CD4-positive, alpha-beta T cell treated with Interleukin-1 beta for 1 hour (primary cell): ENCODE results near the gene PASD1.
"Not testable (repeated sequence)": the region's sequence is repeated elsewhere in the genome, so short reads cannot be mapped to it uniquely, and the experiment has no call there.

ENCODE experiments used
- DNase-seq, 2 donors: peaks; one replicate each; pipeline ENCODE4 v3.0.0-alpha.2; 2020 to 2022

The PASD1 gene

DNA sequence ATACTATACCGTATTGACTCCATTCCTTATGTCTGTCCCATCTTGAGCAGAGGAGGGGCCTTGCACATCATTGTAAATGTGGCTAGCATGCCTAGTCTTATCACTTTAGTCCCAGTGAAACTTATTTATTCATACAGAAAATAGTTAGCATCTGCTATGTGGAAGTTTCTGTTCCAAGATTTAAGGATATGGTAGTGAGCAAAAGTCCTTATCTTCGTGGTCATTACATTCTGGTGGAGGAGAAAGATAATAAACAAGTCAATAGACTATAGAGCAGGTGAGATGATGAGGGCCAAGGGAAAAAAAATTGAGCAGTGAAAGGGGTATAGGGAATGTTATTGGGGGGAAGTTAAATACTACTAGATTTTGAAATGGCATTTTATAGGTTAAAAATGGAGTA lies 68.3 kb downstream of the PASD1 start:
- DNase-seq: no peak

DNA sequence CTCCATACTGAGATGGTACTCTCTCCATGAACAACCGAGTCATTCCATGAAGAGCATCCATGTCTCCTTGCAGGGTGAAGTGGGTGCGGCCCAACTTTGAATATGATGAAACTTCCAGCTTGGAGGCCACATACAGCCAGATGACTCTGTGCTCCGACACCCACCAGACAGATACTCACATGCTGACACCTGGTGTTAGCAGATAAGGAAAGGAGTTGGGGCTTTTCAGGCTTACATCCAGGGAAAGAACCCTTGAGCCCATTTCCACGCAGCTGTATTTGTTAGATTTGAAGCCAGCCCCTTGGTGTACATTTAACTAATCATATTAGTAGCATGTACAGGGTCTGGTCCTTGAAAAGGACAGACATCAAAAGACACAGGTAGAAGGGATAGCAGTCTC lies 69.7 kb downstream of the PASD1 start:
- no peak for DNase-seq

DNA sequence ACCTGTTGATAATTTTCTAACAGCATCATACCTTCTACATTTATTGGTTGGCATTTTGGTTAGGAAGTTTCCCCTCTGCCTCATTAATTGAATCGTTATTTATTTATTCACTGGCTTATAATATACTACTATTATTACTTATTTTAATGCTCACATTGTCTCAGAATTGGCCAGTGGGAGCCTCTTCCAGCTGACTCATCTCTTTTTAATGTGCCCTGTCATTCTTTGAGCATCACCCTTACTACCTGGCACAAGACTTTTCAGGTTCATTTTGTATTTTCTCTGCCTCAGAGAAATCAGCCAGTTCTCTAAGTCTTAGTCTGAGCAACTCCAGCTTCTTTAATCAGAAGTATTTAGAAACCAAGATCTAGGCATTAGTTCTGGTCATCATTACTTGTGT lies 71.5 kb downstream of the PASD1 start:
- no peak for DNase-seq

DNA sequence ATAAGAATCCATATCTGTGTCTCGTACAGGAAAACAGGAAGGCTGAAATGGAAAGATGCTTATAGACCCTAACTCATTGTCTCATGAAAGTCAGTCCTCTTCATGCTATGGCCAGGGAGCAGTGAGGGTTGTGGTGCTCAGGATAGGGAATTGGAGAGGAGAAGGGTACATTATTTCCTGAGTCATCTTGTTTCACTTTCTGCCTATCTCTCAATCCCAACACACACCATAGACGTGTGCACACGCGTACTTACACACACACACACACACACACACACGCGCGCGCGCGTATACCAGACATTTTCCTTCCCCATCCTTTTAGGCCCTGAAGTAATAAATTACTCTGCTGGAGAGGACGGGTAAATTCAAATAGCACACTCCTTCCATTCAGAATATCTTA lies 78.1 kb downstream of the PASD1 start:
- DNase-seq: no peak

DNA sequence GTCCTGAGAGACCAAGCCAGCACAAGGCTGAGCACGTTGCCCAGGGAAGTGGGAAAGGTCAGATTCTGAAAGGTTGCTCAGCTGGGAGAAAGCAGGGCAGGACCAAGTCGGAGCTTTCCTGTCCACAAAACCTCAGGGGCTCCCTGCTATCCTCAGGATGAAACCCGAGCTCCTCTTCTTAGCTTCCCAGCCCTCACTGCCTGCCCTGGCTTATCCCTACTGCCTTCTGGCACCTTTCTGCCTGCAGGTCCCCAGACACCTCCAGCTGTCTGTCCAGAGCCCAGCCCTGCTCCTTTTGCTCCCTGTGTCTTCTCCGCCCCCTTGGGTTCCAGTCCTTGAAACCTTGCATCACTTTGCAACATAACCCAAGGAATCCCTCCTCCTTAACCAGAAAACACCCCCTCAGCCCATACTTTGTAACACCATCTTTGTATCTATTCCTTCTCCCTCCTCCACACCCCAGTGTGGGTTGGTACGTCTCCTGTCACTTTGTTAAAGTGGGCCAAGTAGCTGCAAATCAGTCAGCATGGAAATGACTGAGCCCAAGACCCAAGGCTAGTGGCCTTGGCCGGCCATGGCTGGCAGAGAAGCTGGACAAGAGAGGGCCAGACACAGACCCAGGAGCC lies 111.8 kb downstream of the PASD1 start:
- no peak for DNase-seq

DNA sequence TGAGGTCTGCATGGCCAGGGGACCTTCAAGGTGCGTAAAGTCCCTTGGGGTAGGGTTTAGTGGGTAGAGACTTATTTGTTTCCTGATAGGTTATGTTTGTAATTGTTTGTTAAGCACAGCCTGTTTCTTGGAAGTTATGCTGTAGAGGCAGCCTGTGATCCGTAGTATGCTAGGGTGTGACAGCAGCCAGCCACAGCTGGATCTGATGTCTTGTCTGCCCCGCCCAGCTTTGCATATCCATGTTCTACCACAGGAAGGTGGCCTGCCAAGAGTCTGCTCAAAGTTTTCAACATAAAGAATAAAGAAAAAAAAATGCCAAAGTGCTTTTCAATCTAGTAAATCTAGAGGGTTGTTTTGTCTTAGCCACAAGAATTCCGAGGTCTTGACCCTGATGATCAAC lies 112.7 kb downstream of the PASD1 start:
- DNase-seq: no peak

DNA sequence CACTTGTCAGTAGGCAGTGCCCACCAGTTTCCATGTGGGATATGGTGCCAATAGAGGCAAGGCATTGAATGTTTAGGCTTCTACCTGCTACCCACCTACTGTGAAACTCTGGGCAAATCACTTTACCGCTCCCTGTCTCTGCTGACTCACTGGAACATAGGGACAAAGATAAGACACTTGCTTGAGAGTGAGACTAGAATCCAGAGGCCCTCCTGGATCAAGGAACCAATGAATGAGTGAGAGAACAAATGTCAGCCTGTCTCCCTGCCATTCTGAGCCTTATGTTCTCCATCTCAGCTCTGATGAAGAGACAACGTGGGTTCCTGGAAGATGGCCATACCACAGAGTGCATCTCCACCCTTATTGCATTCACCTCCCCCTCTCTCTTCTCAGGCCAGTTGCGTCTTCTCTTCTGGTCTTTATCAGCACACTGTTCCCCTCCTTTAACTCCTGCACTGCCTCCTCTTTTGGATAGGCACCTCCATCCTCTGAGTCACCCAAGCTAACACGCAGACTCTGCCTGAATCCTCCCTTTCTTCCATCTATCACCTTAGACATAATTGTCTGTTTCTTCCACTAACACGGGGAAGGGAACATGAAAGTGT lies 116.4 kb downstream of the PASD1 start:
- DNase-seq: no peak

DNA sequence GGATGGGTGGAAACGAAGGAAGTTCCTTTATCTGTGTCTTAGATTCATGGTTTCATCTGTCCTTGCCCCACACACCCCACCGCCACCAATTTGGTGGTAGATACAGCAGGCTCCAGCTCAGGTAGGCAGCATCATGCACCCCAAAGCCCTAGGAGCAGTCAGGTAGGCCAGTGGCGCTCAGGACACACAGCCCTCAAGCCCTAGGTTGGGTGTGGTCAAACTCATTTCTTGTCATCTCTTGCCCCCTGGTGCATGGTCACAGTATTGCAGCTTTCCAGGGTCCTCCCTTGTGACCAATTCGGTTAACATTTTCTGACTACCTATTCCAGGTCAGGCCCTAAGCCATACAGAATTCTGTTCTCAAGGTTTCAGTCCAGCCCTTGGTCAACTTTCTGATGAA lies 117.3 kb downstream of the PASD1 start:
- DNase-seq: peak; percentile 25 to 44

DNA sequence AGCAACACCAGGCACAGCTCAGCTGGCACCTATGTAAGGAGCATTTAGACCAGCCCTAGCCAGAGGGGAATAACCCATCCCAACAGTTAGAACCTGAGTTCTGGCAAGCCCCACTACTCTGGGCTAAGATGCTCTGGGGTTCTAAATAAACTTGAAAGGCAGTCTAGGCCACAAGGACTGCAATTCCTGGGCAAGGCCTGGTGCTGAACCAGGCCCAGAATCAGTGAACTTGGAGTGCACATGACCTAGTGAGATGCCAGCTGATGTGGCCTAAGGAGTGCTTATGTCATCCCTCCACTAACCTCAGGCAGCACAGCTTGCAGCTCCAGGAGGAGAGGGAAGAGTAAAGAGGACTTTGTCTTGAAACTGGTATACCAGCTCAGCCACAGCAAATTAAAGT lies 124.2 kb downstream of the PASD1 start:
- no peak for DNase-seq

DNA sequence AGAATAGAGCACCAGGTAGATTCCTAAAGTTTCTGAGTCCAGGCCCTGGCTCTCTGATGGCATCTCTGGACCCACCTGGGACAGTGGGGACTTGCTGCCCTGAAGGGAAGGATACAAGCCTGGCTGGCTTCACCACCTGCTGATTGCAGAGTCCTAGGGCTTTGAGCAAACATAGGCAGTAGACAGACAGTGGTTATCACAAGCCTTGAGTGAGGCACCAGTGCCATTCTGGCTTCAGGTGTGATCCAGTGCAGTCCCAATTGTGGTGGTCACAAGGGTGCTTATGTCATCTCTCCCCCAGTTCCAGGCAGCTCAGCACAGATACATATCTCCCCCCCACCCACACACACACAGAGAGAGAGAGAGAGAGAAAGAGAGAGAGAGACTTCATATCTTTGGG lies 125.2 kb downstream of the PASD1 start:
- DNase-seq: no peak

DNA sequence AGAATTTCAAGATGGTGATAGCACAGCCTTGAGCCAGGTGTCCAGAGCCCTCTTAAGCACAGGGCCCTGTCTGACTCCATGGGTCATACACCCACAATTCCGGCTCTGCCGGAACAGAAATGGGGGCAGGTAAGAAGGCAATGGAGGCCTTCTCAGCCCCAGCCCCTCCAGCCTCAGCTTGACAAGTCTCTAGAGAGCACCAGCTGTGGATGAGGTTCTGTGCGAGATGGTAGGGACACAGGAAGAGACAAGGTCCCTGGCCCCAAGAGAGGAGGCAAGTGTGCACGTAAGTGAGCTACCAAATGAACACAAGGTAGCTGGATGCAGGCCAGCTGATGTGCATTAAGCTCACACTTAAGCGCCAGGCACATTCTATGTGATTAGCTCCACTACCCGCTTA lies 129.3 kb downstream of the PASD1 start:
- no peak for DNase-seq

DNA sequence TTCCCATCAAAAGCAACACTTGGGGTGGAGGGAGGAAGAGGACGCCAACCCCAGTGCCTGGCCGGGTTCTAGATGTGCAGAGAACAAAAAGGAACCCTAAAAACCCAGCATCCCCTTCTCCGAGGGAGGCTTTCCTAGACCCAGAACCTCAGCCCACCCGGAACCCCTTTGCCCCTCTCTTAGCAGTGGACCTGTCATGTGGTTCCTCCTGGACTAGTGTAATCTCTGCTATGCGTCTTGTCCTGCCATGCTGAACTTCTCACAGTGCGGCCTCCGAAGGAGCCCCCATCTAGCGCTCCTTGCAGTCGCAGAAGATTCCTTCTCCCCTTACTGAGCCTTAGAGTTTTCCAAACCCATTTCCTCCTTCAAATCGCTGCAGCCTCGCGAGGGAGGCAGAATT lies 130.6 kb downstream of the PASD1 start:
- DNase-seq: no peak

DNA sequence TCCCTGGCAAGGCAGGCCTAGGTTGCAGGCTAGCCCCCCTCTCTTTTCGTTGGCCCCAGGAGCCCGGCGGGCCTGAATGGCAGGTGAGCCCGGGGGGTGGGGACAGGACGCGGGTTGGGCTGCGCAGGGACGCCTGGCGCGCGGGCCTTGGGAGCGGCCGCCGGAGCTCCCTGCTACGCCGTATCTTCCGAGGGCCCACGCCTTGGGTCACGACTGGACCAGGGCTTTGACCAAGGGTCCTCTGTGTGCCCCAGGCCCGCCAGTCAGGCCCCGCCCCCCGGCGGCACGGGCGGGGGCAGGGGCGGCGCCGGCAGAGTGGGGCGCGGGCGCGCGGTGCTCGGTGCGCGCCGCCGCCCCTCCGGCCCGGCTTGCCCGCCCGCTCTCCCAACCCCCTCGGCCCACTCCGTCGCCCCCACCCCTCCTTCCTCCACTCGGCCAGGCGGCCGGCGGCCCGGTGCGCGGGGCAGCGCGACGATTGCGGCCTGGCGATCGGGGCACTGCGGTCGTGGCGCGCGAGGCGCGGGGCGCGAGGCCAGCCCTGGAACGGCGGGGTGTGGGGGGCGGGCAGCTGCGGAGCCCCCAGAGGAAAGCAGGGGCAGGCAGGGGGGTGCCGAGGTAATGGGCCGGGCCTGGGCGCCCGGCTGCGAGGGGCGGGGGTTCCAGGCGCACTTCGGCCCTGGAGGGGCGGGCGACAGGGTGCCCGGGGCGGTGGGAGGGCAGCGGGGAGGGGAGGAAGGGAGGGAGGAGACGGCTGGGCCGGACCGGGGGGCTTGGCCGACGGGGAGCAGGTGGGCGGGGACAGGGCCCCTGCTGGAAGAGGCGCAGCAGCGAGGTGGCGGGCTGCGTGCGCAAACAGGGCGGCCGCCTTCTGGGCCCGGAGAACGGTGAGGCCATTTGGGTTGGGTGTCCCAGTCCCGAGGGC lies 131.4 kb downstream of the PASD1 start, which contains the start of gene PRRG3:
TSS of gene PRRG3 (plus strand) at position 798 of the 922 bp plus-strand sequence. CDS start 3,357 bp downstream, outside the sequence.
- no peak for DNase-seq

DNA sequence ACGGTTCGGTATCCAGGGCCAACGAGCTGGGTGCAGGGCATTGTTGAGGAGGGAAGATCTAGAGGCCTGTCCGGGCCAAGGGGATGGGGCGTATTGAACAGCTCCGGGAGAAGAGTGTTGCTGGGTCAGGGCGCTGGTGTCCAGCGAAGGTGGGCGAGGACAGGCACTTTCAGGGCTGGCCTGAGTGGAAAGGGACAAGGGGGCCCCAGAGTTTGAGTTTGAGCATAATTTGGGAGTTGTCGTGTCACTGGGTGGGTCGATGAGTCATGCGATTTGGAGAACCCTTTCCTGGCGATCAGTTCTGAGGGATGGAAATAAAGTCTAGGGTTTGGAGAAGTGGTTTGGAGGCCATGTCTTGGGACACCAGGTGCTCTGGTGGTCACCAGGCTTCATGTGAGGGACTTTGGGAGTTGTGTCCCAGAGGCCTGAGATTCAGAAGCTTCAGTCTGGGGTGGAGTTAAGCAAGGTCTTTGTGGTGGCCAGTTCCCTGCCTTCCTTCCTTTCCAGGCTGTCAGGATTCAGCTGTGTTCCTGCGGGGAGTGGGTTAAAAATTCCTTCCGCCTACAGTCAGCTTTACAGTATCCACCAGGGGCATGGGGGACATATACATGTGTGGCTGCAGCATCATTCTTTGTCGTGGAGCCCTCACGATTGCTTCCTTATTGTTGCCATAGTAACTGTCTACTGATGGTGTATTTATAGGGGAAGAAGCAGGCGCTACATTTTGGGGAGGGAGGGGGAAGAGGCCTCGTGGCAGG lies 132.3 kb downstream of the PASD1 start:
- no peak for DNase-seq

DNA sequence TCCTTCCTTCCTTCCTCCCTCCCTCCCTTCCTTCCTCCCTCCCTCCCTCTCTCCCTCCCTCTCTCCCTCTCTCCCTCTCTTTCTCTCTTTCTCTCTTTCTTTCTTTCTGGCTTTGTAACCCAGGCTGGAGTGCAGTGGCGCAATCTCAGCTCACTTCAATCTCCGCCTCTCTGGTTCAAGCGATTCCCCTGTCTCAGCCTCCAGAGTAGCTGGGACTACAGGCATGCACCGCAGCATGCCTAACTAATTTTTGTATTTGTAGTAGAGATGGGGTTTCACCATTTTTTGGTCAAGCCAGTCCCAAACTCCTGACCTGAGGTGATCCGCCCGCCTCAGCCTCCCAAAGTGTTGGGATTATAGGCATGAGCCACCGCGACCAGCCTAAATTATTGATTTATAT lies 133.6 kb downstream of the PASD1 start:
- not testable (repeated sequence) for DNase-seq

DNA sequence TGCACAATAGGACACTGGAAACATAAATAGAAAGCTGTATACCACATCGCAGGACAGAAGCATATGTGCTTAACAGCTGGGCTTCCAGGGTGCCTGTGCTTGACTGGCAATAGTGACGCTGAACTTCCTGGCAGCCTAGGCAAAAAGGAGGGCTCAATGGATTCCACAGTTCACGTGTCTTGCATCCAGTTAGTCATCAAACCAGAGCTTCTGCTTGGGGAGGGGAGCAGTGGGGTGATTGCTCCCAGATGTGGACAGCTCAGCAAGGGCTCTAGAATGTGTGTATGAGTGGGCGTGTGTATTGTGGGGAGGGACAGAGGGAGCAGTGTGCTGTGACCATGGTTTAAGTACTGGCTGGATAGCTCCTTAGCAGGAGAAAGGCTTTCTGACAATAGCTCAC lies 134.0 kb downstream of the PASD1 start:
- no peak for DNase-seq

DNA sequence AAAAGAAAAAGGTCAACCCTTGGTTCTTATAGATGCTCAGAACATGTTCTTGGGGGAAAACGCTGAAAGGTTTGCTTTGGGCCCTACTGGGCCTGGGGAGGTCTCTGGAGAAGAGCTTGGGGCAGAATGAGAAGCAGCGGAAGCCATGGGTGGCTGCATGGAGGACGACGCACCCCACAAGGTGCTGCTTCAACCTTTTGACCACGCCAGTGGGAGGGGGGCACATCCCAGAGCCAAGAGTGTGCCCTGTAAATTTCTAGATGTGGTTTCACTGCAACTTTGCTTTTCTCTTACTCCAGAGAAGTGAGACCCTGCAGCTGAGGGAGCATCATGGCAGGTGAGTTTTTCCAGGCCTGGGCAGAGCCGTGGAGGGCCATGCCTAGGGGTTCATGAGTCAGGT lies 135.0 kb downstream of the PASD1 start:
- DNase-seq: no peak

DNA sequence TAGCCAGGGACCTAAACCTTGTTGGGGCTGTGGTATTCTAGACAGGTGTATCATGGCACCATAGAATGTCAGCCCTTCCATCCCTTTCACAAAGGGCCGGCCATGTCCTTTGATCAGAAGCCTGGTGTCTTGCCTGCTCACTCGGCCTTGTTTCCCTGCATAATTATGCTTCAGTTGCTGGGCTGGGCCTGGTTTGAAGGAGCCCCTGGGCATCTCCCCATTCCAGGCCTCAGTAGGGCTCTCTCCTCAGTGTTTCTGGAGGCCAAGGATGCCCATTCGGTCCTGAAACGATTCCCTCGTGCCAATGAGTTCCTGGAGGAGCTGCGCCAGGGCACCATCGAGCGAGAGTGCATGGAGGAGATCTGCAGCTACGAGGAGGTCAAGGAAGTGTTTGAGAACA lies 136.3 kb downstream of the PASD1 start:
- no peak for DNase-seq

DNA sequence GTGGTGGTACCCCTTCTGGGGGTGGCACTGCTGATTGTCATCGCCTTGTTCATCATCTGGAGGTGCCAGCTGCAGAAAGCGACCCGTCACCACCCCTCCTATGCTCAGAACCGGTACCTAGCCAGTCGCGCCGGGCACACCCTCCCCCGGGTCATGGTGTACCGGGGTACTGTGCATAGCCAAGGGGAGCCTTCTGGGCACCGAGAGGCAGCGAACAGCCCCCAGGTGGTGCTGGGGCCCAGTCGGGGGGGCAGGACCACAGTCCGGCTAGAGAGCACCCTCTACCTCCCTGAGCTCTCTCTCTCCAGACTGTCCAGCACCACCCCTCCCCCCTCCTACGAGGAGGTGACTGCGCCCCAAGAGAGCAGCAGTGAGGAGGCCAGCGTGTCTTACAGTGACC lies 137.1 kb downstream of the PASD1 start:
- no peak for DNase-seq

DNA sequence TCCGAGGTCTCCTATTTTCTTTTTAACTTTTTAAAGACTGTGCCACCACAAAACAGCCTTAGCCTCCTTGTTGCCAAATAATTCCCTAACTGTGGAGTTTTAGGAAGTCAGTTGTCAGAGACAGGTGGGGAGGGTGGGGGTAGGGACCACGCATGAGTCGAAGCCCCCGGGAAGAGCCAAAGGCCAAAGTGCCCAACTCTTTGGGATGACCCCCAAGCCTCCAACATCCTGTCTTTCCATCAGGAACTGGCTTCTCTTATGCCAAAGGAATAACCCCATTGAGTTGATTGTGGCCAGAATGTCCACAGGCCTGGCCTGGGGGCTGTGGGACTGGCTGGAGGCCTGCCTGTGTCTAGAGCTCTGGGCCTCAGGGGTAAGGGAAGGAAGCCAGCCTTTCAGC lies 137.6 kb downstream of the PASD1 start:
- DNase-seq: no peak

DNA sequence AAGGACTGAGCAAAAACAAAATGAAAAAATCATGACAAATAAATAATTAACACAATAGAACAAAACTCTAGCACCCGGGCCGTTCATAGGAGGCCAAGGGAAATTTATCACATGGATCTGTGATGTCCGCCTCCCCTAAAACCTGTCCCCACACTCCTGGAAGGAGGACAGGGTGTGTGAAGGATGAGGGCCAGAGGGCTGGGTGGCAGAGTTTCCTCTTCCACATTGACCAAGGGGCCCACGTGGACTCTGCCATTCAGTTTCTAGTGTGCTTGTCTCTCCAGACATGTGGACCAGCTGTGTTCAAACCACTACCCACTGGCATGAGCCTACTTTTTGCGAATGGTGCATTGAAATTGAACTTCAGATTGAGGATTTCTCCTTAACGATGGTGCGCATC lies 138.1 kb downstream of the PASD1 start:
- DNase-seq: no peak

DNA sequence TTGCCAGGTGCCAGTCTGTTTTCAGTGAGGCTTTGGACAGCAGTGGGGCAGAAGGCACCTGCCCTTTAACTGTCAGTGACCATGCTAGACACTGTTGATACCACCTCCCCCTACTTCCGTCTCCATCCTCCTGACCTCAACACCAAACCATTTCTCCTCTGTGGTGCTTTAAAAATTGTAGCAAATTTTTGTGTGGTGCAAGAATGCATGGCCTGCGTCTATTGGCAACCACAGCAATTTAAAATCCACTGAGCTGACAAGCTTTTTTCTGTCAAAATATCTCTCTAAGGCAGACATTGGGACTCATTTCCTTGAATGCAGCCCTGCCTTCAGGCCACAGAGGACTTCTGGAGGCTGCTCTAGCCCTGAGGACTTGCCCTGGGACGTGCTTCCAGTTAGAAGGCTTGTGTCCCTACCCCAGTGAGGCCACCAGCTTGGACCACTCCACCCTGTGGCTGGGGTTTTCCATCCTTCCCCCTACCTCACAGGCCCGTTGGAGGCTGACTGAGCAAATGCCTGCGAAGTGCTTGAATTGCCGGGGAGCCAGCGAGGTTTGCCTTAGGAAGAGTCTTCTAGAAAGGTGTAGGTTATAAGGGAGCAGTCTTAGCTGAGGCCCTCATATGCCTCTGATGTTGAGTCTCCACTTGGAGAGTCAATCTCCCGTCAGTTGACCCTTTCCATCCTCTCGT lies 138.7 kb downstream of the PASD1 start:
- DNase-seq: no peak
